OCI-LY1 (cell line): ENCODE measurements around the gene CRP.

ENCODE experiments used
- H2AFZ ChIP-seq: fragments of 200-600 bp; sonication (generic), shearing (Covaris generic); 2 replicates; pipeline ENCODE4 v1.6.0; 2014; ENCODE audit warnings: antibody characterized with exemption, mild to moderate bottlenecking, low read length
- H3F3A ChIP-seq: fragments of 200-600 bp; sonication (generic), shearing (Covaris generic); 2 replicates; pipeline ENCODE4 v1.6.0; 2014; ENCODE audit warnings: mild to moderate bottlenecking, antibody characterized with exemption, low read length, moderate library complexity; ENCODE audit not compliant: insufficient read depth
- H3K27ac ChIP-seq: fragments of 200-600 bp; sonication (generic); 2 replicates; pipeline ENCODE4 v1.5.1; 2014; ENCODE audit warnings: low read length, mixed run types, mild to moderate bottlenecking, low read depth; ENCODE audit not compliant: poor library complexity, severe bottlenecking
- H3K27me3 ChIP-seq: fragments of 200-600 bp; sonication (generic); 2 replicates; pipeline ENCODE4 v1.6.0; 2014; ENCODE audit warnings: antibody characterized with exemption, mild to moderate bottlenecking, low read length, moderate library complexity; ENCODE audit not compliant: insufficient read depth
- H3K36me3 ChIP-seq: fragments of 200-600 bp; sonication (generic); 2 replicates; pipeline ENCODE4 v1.6.1; 2014; ENCODE audit warnings: mild to moderate bottlenecking, antibody characterized with exemption, low read length, moderate library complexity, mixed read lengths; ENCODE audit not compliant: insufficient read depth
- H3K4me1 ChIP-seq: fragments of 200-600 bp; sonication (generic); 2 replicates; pipeline ENCODE4 v1.5.1; 2014; ENCODE audit warnings: mild to moderate bottlenecking, low read length, moderate library complexity; ENCODE audit not compliant: insufficient read depth, severe bottlenecking
- H3K4me2 ChIP-seq: fragments of 200-600 bp; sonication (generic), shearing (Covaris generic); 2 replicates; pipeline ENCODE4 v1.6.1; 2014; ENCODE audit warnings: low read length
- H3K4me3 ChIP-seq: fragments of 200-600 bp; sonication (generic); 2 replicates; pipeline ENCODE4 v1.5.1; 2014; ENCODE audit warnings: low read length, low read depth, mild to moderate bottlenecking, mixed read lengths; ENCODE audit not compliant: poor library complexity, severe bottlenecking
- H3K79me2 ChIP-seq: fragments of 200-600 bp; shearing (Covaris generic); 2 replicates; pipeline ENCODE4 v1.6.1; 2016; ENCODE audit warnings: mixed run types, low read length, mixed read lengths; ENCODE audit not compliant: insufficient read depth
- H3K9ac ChIP-seq: fragments of 200-600 bp; sonication (generic), shearing (Covaris generic); 2 replicates; pipeline ENCODE4 v1.6.1; 2014; ENCODE audit warnings: mild to moderate bottlenecking, low read length, mixed read lengths
- H3K9me2 ChIP-seq: fragments of 200-600 bp; sonication (generic), shearing (Covaris generic); 2 replicates; pipeline ENCODE4 v1.6.1; 2014; ENCODE audit warnings: low read depth, mild to moderate bottlenecking, low read length, mixed read lengths
- H3K9me3 ChIP-seq: fragments of 200-600 bp; shearing (Covaris generic); 2 replicates; pipeline ENCODE4 v1.6.1; 2014; ENCODE audit warnings: low read length, mixed read lengths
- H4K20me1 ChIP-seq: fragments of 200-600 bp; sonication (generic), shearing (Covaris generic); 2 replicates; pipeline ENCODE4 v1.6.0; 2016; ENCODE audit warnings: mild to moderate bottlenecking, low read length; ENCODE audit not compliant: insufficient read depth
- CTCF ChIP-seq: fragments of 200-600 bp; sonication (generic), shearing (Covaris generic); IDR thresholded peaks from 2 replicates; pipeline ENCODE4 v1.5.1; 2017; ENCODE audit warnings: mild to moderate bottlenecking, antibody characterized with exemption, low read length, moderate library complexity, mixed read lengths
- EZH2 ChIP-seq: fragments of 200-600 bp; sonication (generic), shearing (Covaris generic); IDR thresholded peaks from 2 replicates; pipeline ENCODE4 v1.8.0; 2017; ENCODE audit warnings: borderline replicate concordance, mixed run types, mild to moderate bottlenecking, antibody characterized with exemption, low read length, moderate library complexity, mixed read lengths

Gene CRP

GRCh38 chr1:159751031-159751430, 36.6 kb upstream of the CRP start:
- Histone ChIP-seq H4K20me1 (no peaks in the 10 kb centered on the region), H3K36me3 (no peaks in the 10 kb centered on the region), H3K4me3 (no peak overlapping the region), H2AFZ (no peak overlapping the region), H3K4me2 (no peak overlapping the region), H3K9me3 (no peaks in the 10 kb centered on the region), H3F3A (no peaks in the 10 kb centered on the region), H3K27me3 (no peaks in the 10 kb centered on the region), H3K79me2 (no peaks in the 10 kb centered on the region), H3K27ac (no peak overlapping the region), H3K9ac (no peak overlapping the region), H3K4me1 (no peaks in the 10 kb centered on the region), H3K9me2 (no peaks in the 10 kb centered on the region)
- TF ChIP-seq CTCF, result no peak
- no peak for TF ChIP-seq EZH2

GRCh38 chr1:159750621-159751020, 36.2 kb upstream of the CRP start:
- no peaks in the 10 kb centered on the region for H3F3A ChIP-seq
- no peak overlapping the region for H3K27ac ChIP-seq
- H3K79me2 ChIP-seq, result no peaks in the 10 kb centered on the region
- TF ChIP-seq EZH2, result no peak
- TF ChIP-seq CTCF, result no peak
- H3K36me3 ChIP-seq, result no peaks in the 10 kb centered on the region
- no peak overlapping the region for H3K4me2 ChIP-seq
- H3K9me3 ChIP-seq, result no peaks in the 10 kb centered on the region
- no peaks in the 10 kb centered on the region for H3K4me1 ChIP-seq
- H4K20me1 ChIP-seq, result no peaks in the 10 kb centered on the region
- no peak overlapping the region for H2AFZ ChIP-seq
- no peak overlapping the region for H3K4me3 ChIP-seq
- H3K9me2 ChIP-seq, result no peaks in the 10 kb centered on the region
- no peaks in the 10 kb centered on the region for H3K27me3 ChIP-seq
- no peak overlapping the region for H3K9ac ChIP-seq

- H3K27me3 ChIP-seq, result no peaks in the 10 kb centered on the region
- H3K36me3 ChIP-seq, result no peaks in the 10 kb centered on the region
- no peak overlapping the region for H3K4me2 ChIP-seq
- H3K9ac ChIP-seq, result no peak overlapping the region
- H3K4me1 ChIP-seq, result no peaks in the 10 kb centered on the region
- TF ChIP-seq EZH2 (no peak), CTCF (no peak)
- no peaks in the 10 kb centered on the region for H3K9me2 ChIP-seq
- no peaks in the 10 kb centered on the region for H3F3A ChIP-seq
- H3K27ac ChIP-seq, result no peak overlapping the region
- no peaks in the 10 kb centered on the region for H4K20me1 ChIP-seq
- H3K9me3 ChIP-seq, result no peaks in the 10 kb centered on the region
- H2AFZ ChIP-seq, result no peak overlapping the region
- H3K79me2 ChIP-seq, result no peaks in the 10 kb centered on the region
- H3K4me3 ChIP-seq, result no peak overlapping the region
Measured at GRCh38 chr1:159749630-159750029, 35.2 kb upstream of the CRP start.
